Activated CD8-positive, alpha-beta T cell treated with anti-CD3 and anti-CD28 coated beads, Interleukin-2, amount 10 ng/mL, durations not matched to agents 7 days and 5 days (primary cell): ENCODE measurements around the gene FBXO15. TPM values are rescaled to one million over a fixed set of nuclear protein-coding genes. Genes with fewer than 3 reads are reported as not detected.

Experiments
- ATAC-seq: fragments of 150-1000 bp; cut with Tn5 transposase; one replicate; pipeline ENCODE4 v1.10.0; 2021; ENCODE audit warnings: moderate library complexity
- CTCF ChIA-PET: fragments of 350-600 bp; sonication (Branson Sonifier 250); formaldehyde crosslinking; loops from one replicate; lab custom pipeline; 2021; ENCODE audit warnings: antibody characterized with exemption; lab: Charles Lee
- POLR2A ChIA-PET: fragments of 350-600 bp; sonication (Branson Sonifier 250); formaldehyde crosslinking; loops from one replicate; lab custom pipeline; 2021; ENCODE audit warnings: antibody characterized with exemption; lab: Charles Lee
- DNase-seq: peaks from one replicate; pipeline ENCODE4 v3.0.0-alpha.2; 2020
- H3K27ac Mint-ChIP-seq: one replicate; pipeline ENCODE4 v1.8.0; 2021; ENCODE audit warnings: mild to moderate bottlenecking, mixed read lengths
- H3K27me3 Mint-ChIP-seq: one replicate; pipeline ENCODE4 v1.8.0; 2021; ENCODE audit warnings: low read depth, mixed read lengths
- H3K36me3 Mint-ChIP-seq: one replicate; pipeline ENCODE4 v1.8.0; 2021; ENCODE audit warnings: low read depth, mixed read lengths
- H3K4me1 Mint-ChIP-seq: one replicate; pipeline ENCODE4 v1.8.0; 2021; ENCODE audit warnings: low read depth, mixed read lengths
- H3K4me3 Mint-ChIP-seq: one replicate; pipeline ENCODE4 v1.8.0; 2021; ENCODE audit warnings: mild to moderate bottlenecking, mixed read lengths
- H3K9me3 Mint-ChIP-seq: one replicate; pipeline ENCODE4 v1.8.0; 2022; ENCODE audit warnings: mixed read lengths; ENCODE audit not compliant: insufficient read depth
- total RNA-seq, 2 experiments: library from RNA; stranded (reverse); gene quantifications; one replicate each; pipeline ENCODE4 v1.2.3, GENCODE V29; 2021

The FBXO15 gene, protein sequence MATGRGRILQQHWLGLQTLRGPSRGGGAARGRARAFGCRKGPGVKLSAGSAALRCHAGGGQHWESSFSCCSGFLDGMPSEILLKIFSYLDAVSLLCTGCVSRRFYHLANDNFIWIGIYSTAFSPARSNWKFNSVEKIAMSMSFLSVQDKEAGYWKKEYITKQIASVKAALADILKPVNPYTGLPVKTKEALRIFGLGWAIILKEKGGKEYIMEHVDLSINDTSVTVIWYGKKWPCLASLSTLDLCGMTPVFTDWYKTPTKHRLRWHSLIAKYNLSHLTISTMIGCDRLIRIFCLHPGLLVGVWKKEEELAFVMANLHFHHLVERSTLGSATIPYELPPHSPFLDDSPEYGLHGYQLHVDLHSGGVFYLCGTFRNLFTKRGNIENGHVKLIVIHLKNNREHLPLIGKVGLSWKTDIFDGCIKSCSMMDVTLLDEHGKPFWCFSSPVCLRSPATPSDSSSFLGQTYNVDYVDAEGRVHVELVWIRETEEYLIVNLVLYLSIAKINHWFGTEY
- 1 to 10 TPM; 1.3 to 2.4 TPM for total RNA-seq

GRCh38 chr18:74147779-74148542 is at the start of gene FBXO15, which contains the start of gene TIMM21:
FBXO15 (minus strand) TSS chr18:74147834; CDS start chr18:74147785, 49 bp downstream.
TIMM21 (plus strand) TSS chr18:74148523; CDS start chr18:74148809, 286 bp downstream.
- Mint-ChIP-seq H3K36me3 (peaks cover 32% of the 10 kb centered on the region), H3K27ac (peak within 1 kb of the TSS; percentile 99), H3K9me3 (no peaks in the 10 kb centered on the region), H3K27me3 (peaks cover 2% of the 10 kb centered on the region), H3K4me3 (peak within 1 kb of the TSS; percentile 98), H3K4me1 (peaks cover 52% of the 10 kb centered on the region)
- ChIA-PET CTCF (interaction anchor here (1.0 to 2.2 kb wide), 2 partner anchors 65 kb away, joined by 3 to 9 read pairs; no protein-coding TSS in a partner anchor), POLR2A (interaction anchor here (0.6 to 1.8 kb wide), 3 partner anchors 8 to 84 kb away, joined by 3 to 6 read pairs (median 3); no protein-coding TSS in a partner anchor)
- DNase-seq: peak; percentile 98
- ATAC-seq: peak; percentile 92

DNA sequence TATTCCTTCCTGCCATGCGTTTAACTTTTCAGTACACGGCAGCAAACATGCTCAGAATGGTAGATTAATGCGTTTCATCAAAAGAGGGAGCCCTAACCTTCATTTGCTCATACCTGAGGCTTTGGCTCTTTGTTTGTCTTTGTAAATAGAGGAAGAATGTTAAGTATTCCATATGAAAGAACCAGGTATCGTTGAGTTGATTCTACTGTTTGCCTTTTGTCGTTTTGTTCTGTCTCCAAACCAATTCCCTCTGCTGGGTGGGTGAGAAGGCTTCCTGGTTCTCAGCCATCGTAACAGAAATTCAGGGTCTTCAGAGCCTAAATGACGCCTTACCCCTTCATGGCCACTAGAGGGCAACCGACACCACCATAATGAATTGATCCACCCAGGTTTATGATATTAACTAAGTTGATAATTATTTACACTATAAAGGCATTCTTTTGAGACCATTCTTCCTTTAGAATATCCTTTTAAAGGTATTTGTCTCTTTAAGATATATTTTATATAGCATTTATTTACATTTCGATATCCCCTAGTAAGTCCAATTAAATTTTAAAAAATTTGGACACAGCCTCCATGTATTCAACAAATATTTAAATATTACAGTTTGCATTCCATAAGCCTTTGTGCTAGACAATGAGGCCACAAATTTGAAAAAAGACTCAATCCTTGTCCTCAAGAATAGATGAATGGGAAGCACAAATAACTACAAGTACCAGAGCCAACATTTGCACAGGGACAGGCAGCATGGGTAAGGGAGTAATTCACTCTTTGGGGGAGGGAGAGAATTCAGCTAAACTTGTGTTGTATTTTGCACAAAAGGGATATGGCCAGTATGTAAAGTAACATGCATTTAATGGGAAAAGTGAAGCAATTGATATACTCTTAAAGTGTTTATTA is 48.8 kb upstream of the FBXO15 start:
- Mint-ChIP-seq H3K27ac (no peak overlapping the region), H3K4me3 (peak overlapping the region; percentile 53), H3K9me3 (no peaks in the 10 kb centered on the region)

GRCh38 chr18:74194691-74195090 is 47.1 kb upstream of the FBXO15 start:
- ATAC-seq (no peak), DNase-seq (no peak)
- no peak overlapping the region for H3K4me3 Mint-ChIP-seq
- H3K4me1 Mint-ChIP-seq: peaks cover 6% of the 10 kb centered on the region
- H3K9me3 Mint-ChIP-seq: no peaks in the 10 kb centered on the region
- CTCF ChIA-PET: interaction anchor here (1.3 to 1.6 kb wide), 2 partner anchors 147 to 299 kb away, joined by 4 to 5 read pairs; no protein-coding TSS in a partner anchor
- H3K27me3 Mint-ChIP-seq: peaks cover 19% of the 10 kb centered on the region
- no peaks in the 10 kb centered on the region for H3K36me3 Mint-ChIP-seq
- H3K27ac Mint-ChIP-seq: no peak overlapping the region
- POLR2A ChIA-PET: no interaction called here

More for the DNA sequence above, 48.8 kb upstream of the FBXO15 start:
- ChIA-PET POLR2A (no interaction called here), CTCF (interaction anchor here (0.7 to 3.0 kb wide), 12 partner anchors 114 to 355 kb away, joined by 3 to 39 read pairs (median 4); no protein-coding TSS in a partner anchor)
- ATAC-seq (peak; percentile 92), DNase-seq (peak; percentile 67)
- Mint-ChIP-seq H3K4me1 (peaks cover 6% of the 10 kb centered on the region), H3K27me3 (peaks cover 11% of the 10 kb centered on the region), H3K36me3 (no peaks in the 10 kb centered on the region)

- Mint-ChIP-seq H3K4me1 (peaks cover 6% of the 10 kb centered on the region), H3K9me3 (no peaks in the 10 kb centered on the region)
These were observed 43.9 kb upstream of the FBXO15 start for GRCh38 chr18:74191577-74191976.

DNA sequence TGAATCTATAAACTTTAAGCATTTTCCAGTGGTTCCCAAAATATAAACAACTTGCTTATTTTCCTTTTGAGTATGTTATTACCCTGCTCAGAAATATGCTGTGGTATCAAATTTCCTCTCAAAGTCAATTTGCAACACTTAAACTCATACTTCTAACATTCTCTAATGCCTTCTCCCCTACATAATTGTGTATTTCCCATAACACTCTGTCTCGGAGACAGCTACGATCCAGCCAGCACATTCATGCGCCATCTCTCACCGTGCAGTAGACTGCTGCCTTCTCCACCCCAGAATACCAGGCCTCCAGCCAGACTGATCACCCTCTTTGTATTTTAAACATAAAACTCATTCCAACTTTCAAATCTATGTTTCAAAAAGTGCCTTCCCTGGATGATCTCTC is 42.5 kb upstream of the FBXO15 start:
- Mint-ChIP-seq H3K27me3 (peaks cover 29% of the 10 kb centered on the region), H3K36me3 (no peaks in the 10 kb centered on the region), H3K9me3 (no peaks in the 10 kb centered on the region), H3K27ac (no peak overlapping the region), H3K4me1 (no peaks in the 10 kb centered on the region), H3K4me3 (no peak overlapping the region)
- no peak for ATAC-seq
- CTCF ChIA-PET: interaction anchor here (0.7 kb wide), 1 partner anchor 151 kb away, joined by 3 read pairs; no protein-coding TSS in a partner anchor
- no peak for DNase-seq
- POLR2A ChIA-PET: no interaction called here

More at GRCh38 chr18:74191577-74191976, 43.9 kb upstream of the FBXO15 start:
- DNase-seq (no peak), ATAC-seq (no peak)
- POLR2A ChIA-PET: no interaction called here
- no peak overlapping the region for H3K4me3 Mint-ChIP-seq
- CTCF ChIA-PET: interaction anchor here (0.7 kb wide), 1 partner anchor 119 kb away, joined by 3 read pairs; no protein-coding TSS in a partner anchor
- H3K27me3 Mint-ChIP-seq: peaks cover 25% of the 10 kb centered on the region
- H3K36me3 Mint-ChIP-seq: no peaks in the 10 kb centered on the region
- H3K27ac Mint-ChIP-seq: no peak overlapping the region

- Mint-ChIP-seq H3K27me3 (peaks cover 29% of the 10 kb centered on the region), H3K27ac (no peak overlapping the region), H3K36me3 (no peaks in the 10 kb centered on the region), H3K4me1 (no peaks in the 10 kb centered on the region), H3K9me3 (no peaks in the 10 kb centered on the region), H3K4me3 (no peak overlapping the region)
- ChIA-PET POLR2A (no interaction called here), CTCF (no interaction called here)
- DNase-seq (no peak), ATAC-seq (no peak)
These were observed 39.0 kb upstream of the FBXO15 start for GRCh38 chr18:74186661-74187060.

- Mint-ChIP-seq H3K9me3 (no peaks in the 10 kb centered on the region), H3K4me1 (no peaks in the 10 kb centered on the region), H3K36me3 (no peaks in the 10 kb centered on the region), H3K4me3 (no peak overlapping the region), H3K27ac (no peak overlapping the region), H3K27me3 (peaks cover 26% of the 10 kb centered on the region)
- ChIA-PET CTCF (no interaction called here), POLR2A (no interaction called here)
- ATAC-seq (no peak), DNase-seq (no peak)
These were observed 38.2 kb upstream of the FBXO15 start for GRCh38 chr18:74185860-74186259.

DNA sequence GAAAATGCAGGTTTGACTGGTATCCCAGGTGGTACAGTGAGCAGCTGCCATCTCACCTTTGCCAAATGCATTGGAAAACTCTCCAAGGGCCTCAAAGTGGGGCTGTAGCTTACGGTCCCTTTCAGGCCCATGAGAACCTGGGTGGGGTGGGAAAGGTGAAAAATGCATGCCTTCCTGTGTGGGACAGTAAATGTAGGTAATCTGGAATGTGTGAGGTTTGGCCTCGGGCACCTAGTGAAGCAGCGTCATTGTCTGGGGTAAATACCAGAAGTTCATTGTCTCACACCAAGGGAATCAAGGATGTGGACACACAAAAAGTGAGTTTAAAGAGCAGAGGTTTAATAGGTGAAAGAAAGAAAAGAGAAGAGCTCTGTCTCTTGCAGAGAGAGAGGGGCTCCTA is 37.2 kb upstream of the FBXO15 start:
- ChIA-PET POLR2A (no interaction called here), CTCF (no interaction called here)
- peaks cover 23% of the 10 kb centered on the region for H3K27me3 Mint-ChIP-seq
- H3K4me1 Mint-ChIP-seq: no peaks in the 10 kb centered on the region
- H3K27ac Mint-ChIP-seq: no peak overlapping the region
- ATAC-seq (no peak), DNase-seq (no peak)
- no peaks in the 10 kb centered on the region for H3K36me3 Mint-ChIP-seq
- H3K4me3 Mint-ChIP-seq: no peak overlapping the region
- H3K9me3 Mint-ChIP-seq: no peaks in the 10 kb centered on the region

- no peak for DNase-seq
- Mint-ChIP-seq H3K27me3 (peaks cover 23% of the 10 kb centered on the region), H3K36me3 (no peaks in the 10 kb centered on the region), H3K9me3 (no peaks in the 10 kb centered on the region), H3K4me3 (no peak overlapping the region), H3K4me1 (no peaks in the 10 kb centered on the region), H3K27ac (no peak overlapping the region)
- POLR2A ChIA-PET: no interaction called here
- CTCF ChIA-PET: interaction anchor here (1.1 kb wide), 1 partner anchor 159 kb away, joined by 3 read pairs; no protein-coding TSS in a partner anchor
- ATAC-seq: no peak
These were observed 35.5 kb upstream of the FBXO15 start for GRCh38 chr18:74183130-74183529.

DNA sequence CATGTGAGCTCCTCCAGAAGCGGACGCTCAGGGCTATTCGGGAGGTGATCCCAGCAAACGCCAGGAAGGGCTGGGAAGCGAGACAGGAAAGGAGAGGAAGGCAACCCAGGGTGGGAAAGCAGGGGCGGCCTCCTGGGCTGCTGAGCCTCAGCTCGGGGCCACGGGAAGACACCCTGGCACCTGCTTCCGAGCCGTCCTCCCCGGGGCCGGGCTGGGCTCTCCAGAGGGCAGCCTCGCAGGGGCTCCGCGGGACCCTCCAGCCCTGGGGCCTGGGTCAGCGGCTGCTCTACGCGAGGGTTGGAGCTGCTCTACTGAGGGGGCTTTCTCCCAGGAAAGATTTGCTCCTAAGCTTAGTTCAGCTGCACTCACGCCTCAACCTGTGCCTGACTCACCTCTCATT is 34.7 kb upstream of the FBXO15 start:
- no peaks in the 10 kb centered on the region for H3K36me3 Mint-ChIP-seq
- H3K9me3 Mint-ChIP-seq: no peaks in the 10 kb centered on the region
- H3K27ac Mint-ChIP-seq: no peak overlapping the region
- ATAC-seq (no peak), DNase-seq (no peak)
- ChIA-PET POLR2A (no interaction called here), CTCF (interaction anchor here (1.1 kb wide), 1 partner anchor 160 kb away, joined by 3 read pairs; no protein-coding TSS in a partner anchor)
- H3K4me3 Mint-ChIP-seq: no peak overlapping the region
- H3K27me3 Mint-ChIP-seq: peaks cover 24% of the 10 kb centered on the region
- no peaks in the 10 kb centered on the region for H3K4me1 Mint-ChIP-seq
